Measurements from ENCODE around the gene MPHOSPH6.
"Not testable (repeated sequence)": the region's sequence is repeated elsewhere in the genome, so short reads cannot be mapped to it uniquely, and the experiment has no call there.

Gene MPHOSPH6

GRCh38 chr16:82169861-82170845 is at the start of gene MPHOSPH6:
TSS of gene MPHOSPH6 (minus strand) at chr16:82170224. CDS start at chr16:82170175, 49 bp downstream.
- DNase-seq = peak; percentile 92

- no peak for DNase-seq
These were observed 49.3 kb upstream of the MPHOSPH6 start for GRCh38 chr16:82219298-82219697.

- DNase-seq = not testable (repeated sequence)
These were observed 39.3 kb upstream of the MPHOSPH6 start for GRCh38 chr16:82209314-82209713.

- no peak for DNase-seq
These were observed 33.2 kb upstream of the MPHOSPH6 start for GRCh38 chr16:82203198-82203597.

GRCh38 chr16:82201926-82202325 is 31.9 kb upstream of the MPHOSPH6 start:
- DNase-seq = no peak

GRCh38 chr16:82201351-82201750 is 31.3 kb upstream of the MPHOSPH6 start:
- no peak for DNase-seq

GRCh38 chr16:82199209-82199608 is 29.2 kb upstream of the MPHOSPH6 start:
- no peak for DNase-seq

- no peak for DNase-seq
These were observed 27.7 kb upstream of the MPHOSPH6 start for GRCh38 chr16:82197540-82198240.

- DNase-seq = no peak
These were observed 26.0 kb upstream of the MPHOSPH6 start for GRCh38 chr16:82195917-82196494.

- no peak for DNase-seq
These were observed 24.1 kb upstream of the MPHOSPH6 start for GRCh38 chr16:82194086-82194485.

- no peak for DNase-seq
These were observed 22.6 kb upstream of the MPHOSPH6 start for GRCh38 chr16:82192665-82193064.

GRCh38 chr16:82190386-82190785 is 20.4 kb upstream of the MPHOSPH6 start:
- no peak for DNase-seq

- DNase-seq = no peak
These were observed 17.8 kb upstream of the MPHOSPH6 start for GRCh38 chr16:82187829-82188228.

- DNase-seq = no peak
These were observed 15.0 kb upstream of the MPHOSPH6 start for GRCh38 chr16:82185012-82185411.

- DNase-seq = no peak
These were observed 14.2 kb upstream of the MPHOSPH6 start for GRCh38 chr16:82184213-82184612.

GRCh38 chr16:82183004-82183397 is 13.0 kb upstream of the MPHOSPH6 start:
- DNase-seq = no peak

- no peak for DNase-seq
These were observed 12.4 kb upstream of the MPHOSPH6 start for GRCh38 chr16:82182266-82183003.

GRCh38 chr16:82181461-82182185 is 11.6 kb upstream of the MPHOSPH6 start:
- no peak for DNase-seq

- no peak for DNase-seq
These were observed 8.3 kb upstream of the MPHOSPH6 start for GRCh38 chr16:82178352-82178751.

GRCh38 chr16:82177555-82177954 is 7.5 kb upstream of the MPHOSPH6 start:
- DNase-seq = no peak

- DNase-seq = no peak
These were observed 6.2 kb upstream of the MPHOSPH6 start for GRCh38 chr16:82176204-82176603.

- no peak for DNase-seq
These were observed 5.6 kb upstream of the MPHOSPH6 start for GRCh38 chr16:82175627-82176026.
